Stimulated activated CD4-positive, alpha-beta T cell treated with anti-CD3 and anti-CD28 coated beads, Interleukin-2, amount 100 ng/mL, for 4 hours (primary cell): ENCODE data around the gene PIK3R4.

ENCODE experiments used
- DNase-seq: peaks from one replicate; pipeline ENCODE4 v3.0.0-alpha.2; 2020; ENCODE audit warnings: low read depth

PIK3R4 gene

GRCh38 chr3:130640027-130640426, 106.6 kb downstream of the PIK3R4 start:
- no peak for DNase-seq

- DNase-seq = no peak
These were observed 110.0 kb downstream of the PIK3R4 start for GRCh38 chr3:130636480-130637234.

GRCh38 chr3:130635978-130636377, 110.7 kb downstream of the PIK3R4 start:
- DNase-seq = no peak

GRCh38 chr3:130635285-130635684, 111.3 kb downstream of the PIK3R4 start:
- DNase-seq = no peak
